HEK293 (cell line): ENCODE data around the gene EPB41L5.

Source experiments
- CTCF ChIA-PET: fragments of 350-600 bp; formaldehyde crosslinking; extraction: SDS; loops from one replicate; lab custom pipeline; 2021; ENCODE audit warnings: antibody characterized with exemption; lab: Yijun Ruan, JAX
- POLR2A ChIA-PET: fragments of 300-600 bp; formaldehyde crosslinking; extraction: SDS; loops from one replicate; lab custom pipeline; 2020; ENCODE audit warnings: antibody characterized with exemption, inconsistent platforms; lab: Yijun Ruan, JAX
- H3K27ac ChIP-seq: fragments of 200-500 bp; sonication (Bioruptor generic); 2 replicates; pipeline ENCODE4 v1.5.1; 2014; ENCODE audit warnings: low read depth, low read length, control low read depth, inconsistent platforms; ENCODE audit errors: extremely low read depth
- H3K36me3 ChIP-seq, 2 experiments: fragments of 200-500 bp in 1 of 2; sonication (Bioruptor generic) in 1 of 2; 1 replicate in 1 of 2; 2 replicates in 1 of 2; pipeline ENCODE4 v1.5.1; 2014 to 2017; ENCODE audit warnings: inconsistent platforms in 2 of 2, low read length in 2 of 2; ENCODE audit not compliant: control insufficient read depth in 2 of 2, insufficient read depth in 1 of 2
- H3K4me1 ChIP-seq: fragments of 200-500 bp; sonication (Bioruptor generic); 2 replicates; pipeline ENCODE4 v1.5.1; 2014; ENCODE audit warnings: mild to moderate bottlenecking, low read length, inconsistent platforms; ENCODE audit not compliant: control insufficient read depth, insufficient read depth
- H3K4me3 ChIP-seq: 2 replicates; pipeline ENCODE4 v1.5.1; 2011; ENCODE audit warnings: low read depth, mild to moderate bottlenecking, control low read depth, low read length, moderate library complexity
- H3K9me3 ChIP-seq: fragments of 200-500 bp; sonication (Bioruptor generic); 2 replicates; pipeline ENCODE4 v1.5.1; 2014; ENCODE audit warnings: low read depth, low read length, inconsistent platforms; ENCODE audit not compliant: control insufficient read depth, insufficient read depth
- ATF2 ChIP-seq: fragments of 450-650 bp; formaldehyde crosslinking; IDR thresholded peaks from 2 replicates; pipeline ENCODE4 v1.5.1; 2016; ENCODE audit warnings: missing biosample characterization, missing genetic modification characterization, low read depth
- PRDM4 ChIP-seq: fragments of 450-650 bp; formaldehyde crosslinking; IDR thresholded peaks from 2 replicates; pipeline ENCODE4 v1.5.1; 2017; ENCODE audit warnings: missing biosample characterization, missing genetic modification characterization
- REST ChIP-seq: fragments of 450-650 bp; formaldehyde crosslinking; IDR thresholded peaks from 2 replicates; pipeline ENCODE4 v1.5.1; 2016; ENCODE audit warnings: missing biosample characterization, missing genetic modification characterization
- ZNF133 ChIP-seq: fragments of 450-650 bp; formaldehyde crosslinking; IDR thresholded peaks from 2 replicates; pipeline ENCODE4 v1.5.1; 2016; ENCODE audit warnings: missing biosample characterization, missing genetic modification characterization
- ZNF292 ChIP-seq: fragments of 450-650 bp; formaldehyde crosslinking; IDR thresholded peaks from 2 replicates; pipeline ENCODE4 v1.5.1; 2016; ENCODE audit warnings: low read depth, missing biosample characterization, missing genetic modification characterization, borderline replicate concordance
- ZNF391 ChIP-seq: fragments of 450-650 bp; formaldehyde crosslinking; IDR thresholded peaks from 2 replicates; pipeline ENCODE4 v1.5.1; 2016; ENCODE audit warnings: low read depth, missing biosample characterization, missing genetic modification characterization, borderline replicate concordance
- ZNF530 ChIP-seq: fragments of 450-650 bp; formaldehyde crosslinking; IDR thresholded peaks from 2 replicates; pipeline ENCODE4 v1.5.1; 2016; ENCODE audit warnings: low read depth, missing biosample characterization, missing genetic modification characterization
- ZNF692 ChIP-seq: fragments of 450-650 bp; formaldehyde crosslinking; IDR thresholded peaks from 2 replicates; pipeline ENCODE4 v1.5.1; 2016; ENCODE audit warnings: missing biosample characterization, missing genetic modification characterization
- TF ChIP-seq, protein P1 (sequence below): fragments of 450-650 bp; formaldehyde crosslinking; IDR thresholded peaks from 2 replicates; pipeline ENCODE4 v1.5.1; 2016; ENCODE audit warnings: missing biosample characterization, missing genetic modification characterization, borderline replicate concordance

EPB41L5 gene

GRCh38 chr2:120224256-120224655, 211.4 kb downstream of the EPB41L5 start:
- ChIA-PET CTCF (no interaction called here), POLR2A (interaction anchor here (1.4 kb wide), 1 partner anchor 28 kb away, joined by 4 read pairs; the partner anchor contains the start of gene RALB)
- no peak for TF ChIP-seq PRDM4 (tag by site-specific recombination)
- 0 out of 2 replicates have a peak, but pooled peaks have one; percentile 12 for TF ChIP-seq REST
- Histone ChIP-seq H3K4me3 (no peak overlapping the region), H3K36me3 (peaks cover 0 to 23% of the 10 kb centered on the region in 2 experiments; a peak in 1 of 3 replicates), H3K27ac (no peak overlapping the region), H3K4me1 (no peaks in the 10 kb centered on the region), H3K9me3 (no peaks in the 10 kb centered on the region)

DNA sequence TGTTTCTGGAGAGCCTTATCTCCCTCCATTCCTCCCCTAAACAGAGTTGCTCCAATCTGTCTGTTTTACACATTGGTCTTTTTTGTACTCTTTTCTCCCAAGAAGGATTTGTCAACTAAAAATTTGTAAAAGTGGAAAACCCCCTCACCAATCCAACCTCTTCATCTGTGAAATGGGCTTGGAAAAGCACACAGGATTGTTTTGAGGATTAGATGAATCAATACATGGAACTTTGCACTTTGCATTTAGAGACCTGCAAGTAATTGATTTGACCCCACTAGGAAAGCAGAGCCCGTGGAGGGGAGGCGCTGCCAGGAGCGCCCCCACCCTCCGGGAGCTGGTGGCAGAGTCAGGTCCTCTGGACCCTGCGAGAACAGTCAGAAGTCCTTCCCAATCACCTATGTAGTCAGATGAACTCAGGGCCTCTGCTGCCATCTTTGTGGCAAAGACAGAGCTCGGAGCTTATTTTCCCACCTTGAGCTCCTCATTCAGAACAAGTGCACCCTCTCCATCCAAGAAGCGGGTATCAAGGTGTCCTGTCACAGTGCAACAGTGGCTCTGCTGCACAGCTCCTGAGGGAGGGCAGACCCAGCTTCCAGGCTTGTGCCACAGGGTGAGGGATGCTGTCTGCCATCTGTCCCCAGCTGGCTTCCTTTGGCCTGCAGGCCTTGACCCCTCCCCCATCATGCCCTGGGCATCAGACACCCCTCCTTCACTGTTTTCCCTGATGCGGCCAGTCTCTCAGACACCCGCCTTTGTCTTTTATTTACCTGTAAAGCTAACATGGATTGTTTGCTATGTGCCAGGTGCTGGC, 212.1 kb downstream of the EPB41L5 start:
- Histone ChIP-seq H3K27ac (no peak overlapping the region), H3K4me1 (no peaks in the 10 kb centered on the region), H3K36me3 (peaks cover 0 to 16% of the 10 kb centered on the region in 2 experiments; a peak in 1 of 3 replicates)
- CTCF ChIA-PET, result interaction anchor here (0.9 kb wide), 1 partner anchor 89 kb away, joined by 3 read pairs; no protein-coding TSS in a partner anchor
- TF ChIP-seq ATF2 (tag by site-specific recombination) (no peak), ZNF530 (tag by site-specific recombination) (no peak), ZNF292 (tag by site-specific recombination) (no peak), ZNF133 (tag by site-specific recombination) (no peak), ZNF391 (no peak), ZNF692 (tag by site-specific recombination) (no peak)
- TF ChIP-seq, protein P1, sequence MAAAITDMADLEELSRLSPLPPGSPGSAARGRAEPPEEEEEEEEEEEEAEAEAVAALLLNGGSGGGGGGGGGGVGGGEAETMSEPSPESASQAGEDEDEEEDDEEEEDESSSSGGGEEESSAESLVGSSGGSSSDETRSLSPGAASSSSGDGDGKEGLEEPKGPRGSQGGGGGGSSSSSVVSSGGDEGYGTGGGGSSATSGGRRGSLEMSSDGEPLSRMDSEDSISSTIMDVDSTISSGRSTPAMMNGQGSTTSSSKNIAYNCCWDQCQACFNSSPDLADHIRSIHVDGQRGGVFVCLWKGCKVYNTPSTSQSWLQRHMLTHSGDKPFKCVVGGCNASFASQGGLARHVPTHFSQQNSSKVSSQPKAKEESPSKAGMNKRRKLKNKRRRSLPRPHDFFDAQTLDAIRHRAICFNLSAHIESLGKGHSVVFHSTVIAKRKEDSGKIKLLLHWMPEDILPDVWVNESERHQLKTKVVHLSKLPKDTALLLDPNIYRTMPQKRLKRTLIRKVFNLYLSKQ, result no peak
- TF ChIP-seq, all 188 proteins: peak for 0
- Histone ChIP-seq H3K4me3 (no peak overlapping the region), H3K9me3 (no peaks in the 10 kb centered on the region)
- POLR2A ChIA-PET, result interaction anchor here (0.6 to 1.4 kb wide), 2 partner anchors 27 to 182 kb away, joined by 3 to 4 read pairs; partner anchors contain the start of gene RALB
